Spinal cord (tissue), 10 donors: Measurements from ENCODE around the gene NEDD1. TPM values are rescaled to one million over a fixed set of nuclear protein-coding genes. Genes with fewer than 3 reads are reported as not detected.

Experiments used
- DNase-seq, 6 donors: peaks; one replicate each; pipeline versions ENCODE4 v3.0.0 to v3.0.0-alpha.2; 2013 to 2015; ENCODE audit warnings: low spot score in 6 of 6, low read depth in 4 of 6
- H3K27ac ChIP-seq: one replicate; pipeline ENCODE4 v1.5.1; 2013; ENCODE audit warnings: low read depth, low read length, control low read depth
- H3K27me3 ChIP-seq: one replicate; pipeline ENCODE4 v1.6.1; 2013; ENCODE audit warnings: low read length; ENCODE audit not compliant: control insufficient read depth, insufficient read depth
- H3K36me3 ChIP-seq: one replicate; pipeline ENCODE4 v1.6.1; 2013; ENCODE audit warnings: low read length; ENCODE audit not compliant: control insufficient read depth, insufficient read depth
- H3K4me1 ChIP-seq: one replicate; pipeline ENCODE4 v1.6.1; 2013; ENCODE audit warnings: low read length; ENCODE audit not compliant: control insufficient read depth, insufficient read depth
- H3K4me3 ChIP-seq: one replicate; pipeline ENCODE4 v1.5.1; 2013; ENCODE audit warnings: low read depth, low read length, control low read depth
- H3K9me3 ChIP-seq: one replicate; pipeline ENCODE4 v1.6.1; 2013; ENCODE audit warnings: low read length; ENCODE audit not compliant: control insufficient read depth, insufficient read depth
- WGBS: methylation state at CpG from one replicate; pipeline ENCODE4 v1.1.5; 2013; ENCODE audit warnings: missing lambda C conversion rate; ENCODE audit not compliant: insufficient coverage; 5-methylcytosine and 5-hydroxymethylcytosine counted together
- polyA plus RNA-seq, 2 donors: library from polyadenylated mRNA; unstranded; fragments of 120-200 nt; gene quantifications; one replicate each; pipeline ENCODE4 v1.2.1, GENCODE V29; 2013; ENCODE audit not compliant: insufficient read length in 2 of 2
- small RNA-seq: library from RNA; depleted of rRNA; stranded (forward); fragments of <200 nt; gene quantifications from one replicate; pipeline ENCODE3, GENCODE V24; 2014; ENCODE audit warnings: low replicate concordance
- total RNA-seq, 2 donors: library from RNA; depleted of rRNA in 1 of 2; stranded (reverse); fragments of 120-200 nt in 1 of 2; fragments of >200 nt in 1 of 2; gene quantifications; one replicate each; pipeline versions ENCODE4 v1.2.3 to v1.2.4, GENCODE V29; 2013 to 2014
- donor health status: healthy.

The NEDD1 gene
- total and polyA plus RNA-seq, 4 donors: 12.1 to 33.5 (median 21.9) TPM

GRCh38 chr12:96994900-96995299 lies 87.8 kb downstream of the NEDD1 start:
- Histone ChIP-seq H3K27me3 (no peaks in the 10 kb centered on the region), H3K4me1 (peaks cover 2% of the 10 kb centered on the region), H3K27ac (no peak overlapping the region), H3K4me3 (no peak overlapping the region), H3K36me3 (no peaks in the 10 kb centered on the region), H3K9me3 (no peaks in the 10 kb centered on the region)
- DNase-seq: no peak
- no CpG with 5 or more reads among the region's 5 CpGs for WGBS

DNA sequence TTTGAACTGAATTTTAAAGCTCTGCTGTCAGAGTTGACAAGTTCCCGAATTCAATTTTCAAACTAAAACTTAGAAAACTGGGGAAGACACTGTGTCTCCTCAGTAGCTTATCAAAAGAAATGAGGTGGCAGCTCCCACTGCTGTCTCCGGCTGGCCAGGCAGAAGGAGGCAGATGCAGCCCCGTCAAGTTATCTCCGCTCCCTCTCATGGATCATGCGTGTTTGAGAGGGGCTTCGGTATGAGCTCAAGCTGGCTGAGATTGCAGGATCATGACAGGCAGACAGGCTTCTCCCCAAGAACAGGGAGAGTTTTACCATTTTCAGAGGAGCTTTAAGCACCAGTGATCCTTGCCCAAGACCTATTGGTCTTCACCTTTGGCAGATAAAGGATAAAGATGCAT lies 88.8 kb downstream of the NEDD1 start:
- no peaks in the 10 kb centered on the region for H3K27me3 ChIP-seq
- no peak overlapping the region for H3K4me3 ChIP-seq
- no peaks in the 10 kb centered on the region for H3K9me3 ChIP-seq
- no peak overlapping the region for H3K27ac ChIP-seq
- no peaks in the 10 kb centered on the region for H3K36me3 ChIP-seq
- 98% methylated on average over 5 of the region's 6 CpGs for WGBS
- H3K4me1 ChIP-seq: peaks cover 2% of the 10 kb centered on the region
- no peak for DNase-seq

GRCh38 chr12:96997797-96998484 lies 90.9 kb downstream of the NEDD1 start:
- Histone ChIP-seq H3K4me3 (no peak overlapping the region), H3K4me1 (peaks cover 2% of the 10 kb centered on the region), H3K9me3 (no peaks in the 10 kb centered on the region), H3K27ac (no peak overlapping the region), H3K36me3 (no peaks in the 10 kb centered on the region), H3K27me3 (no peaks in the 10 kb centered on the region)
- no peak for DNase-seq
- WGBS: 83% methylated on average over 2 of the region's 7 CpGs

GRCh38 chr12:97003276-97003675 lies 96.2 kb downstream of the NEDD1 start:
- DNase-seq: no peak
- 89% methylated on average over 7 of the region's 8 CpGs for WGBS
- no peaks in the 10 kb centered on the region for H3K9me3 ChIP-seq
- H3K4me3 ChIP-seq: no peak overlapping the region
- H3K36me3 ChIP-seq: no peaks in the 10 kb centered on the region
- H3K27me3 ChIP-seq: no peaks in the 10 kb centered on the region
- H3K27ac ChIP-seq: no peak overlapping the region
- no peaks in the 10 kb centered on the region for H3K4me1 ChIP-seq

Small RNAs within 50 kb of the gene (small RNA-seq; reads per million reads assigned to genes)
- gene RF00019: not detected
